KG1 (cell line): ENCODE data around the gene GRIK1.

ENCODE experiments used
- DNase-seq: peaks from one replicate; lab custom pipeline; 2025; lab: John Stamatoyannopoulos, UW

The GRIK1 gene

GRCh38 chr21:29642551-29643245 lies 297.1 kb downstream of the GRIK1 start:
- DNase-seq = no peak

DNA sequence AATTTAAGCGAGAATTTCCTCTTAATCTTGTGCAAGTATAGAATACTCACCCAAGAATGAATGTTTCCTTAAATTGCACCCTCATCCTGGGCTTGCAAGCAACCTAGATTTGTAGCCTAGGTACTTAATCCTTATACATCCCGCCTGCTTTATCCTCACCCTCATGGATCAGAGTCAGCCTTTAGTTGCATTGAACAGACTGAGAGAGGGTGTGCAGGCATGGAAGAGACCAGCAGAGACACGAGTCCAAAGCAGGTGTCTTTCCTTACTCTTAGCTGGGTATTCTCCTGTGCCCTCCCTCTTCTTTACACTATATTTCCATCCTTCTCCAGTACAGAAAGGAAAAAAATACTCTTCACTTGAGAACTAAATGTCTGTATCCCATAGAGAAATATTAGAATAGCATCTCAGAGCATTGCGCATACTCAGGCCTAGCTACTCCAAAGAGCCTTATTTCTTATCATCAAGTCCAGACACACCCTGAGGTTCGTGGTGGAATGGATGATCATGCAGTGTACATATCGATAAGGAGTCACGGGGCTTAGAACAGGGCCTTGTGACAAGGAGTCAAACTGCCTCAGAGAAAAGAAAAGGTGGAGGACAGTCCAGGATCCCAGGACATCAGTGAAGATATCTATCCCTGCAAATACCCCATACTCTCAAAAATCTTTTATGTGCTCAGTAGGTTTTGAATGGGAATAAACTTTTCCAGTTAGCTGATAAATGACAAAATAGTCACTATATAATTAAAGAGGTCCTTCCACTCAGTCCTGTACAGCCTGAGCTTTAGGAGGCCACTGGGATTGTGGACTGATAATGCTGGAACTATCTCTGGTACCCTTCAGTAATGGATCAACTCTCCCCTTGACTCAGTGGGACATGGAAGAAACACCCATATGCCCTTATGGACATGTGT lies 297.9 kb downstream of the GRIK1 start:
- DNase-seq = no peak

DNA sequence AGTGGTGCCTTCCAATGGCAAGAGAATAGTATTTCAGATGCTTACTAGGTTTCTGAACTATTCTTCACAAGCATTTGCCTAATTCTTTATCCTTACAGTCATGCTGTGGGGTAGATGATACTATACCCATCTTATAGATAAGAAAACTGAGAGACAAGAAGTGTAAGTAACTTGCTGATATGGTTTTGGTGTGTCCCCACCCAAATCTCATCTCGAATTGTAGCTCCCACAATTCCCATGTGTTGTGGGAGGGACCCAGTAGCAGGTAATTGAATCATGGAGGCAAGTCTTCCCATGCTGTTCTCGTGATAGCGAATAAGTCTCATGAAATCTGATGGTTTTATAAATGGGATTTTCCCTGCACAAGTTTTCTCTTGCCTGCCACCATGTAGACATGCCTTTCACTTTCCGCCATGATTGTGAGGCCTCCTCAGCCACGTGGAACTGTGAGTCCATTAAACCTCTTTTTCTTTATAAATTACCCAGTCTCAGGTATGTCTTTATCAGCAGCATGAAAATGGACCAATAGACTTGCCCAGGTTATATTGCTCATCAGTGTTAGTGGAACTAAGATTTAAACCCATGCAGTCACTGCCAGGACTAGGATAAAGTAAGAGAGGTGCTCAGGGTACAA lies 298.7 kb downstream of the GRIK1 start:
- no peak for DNase-seq

DNA sequence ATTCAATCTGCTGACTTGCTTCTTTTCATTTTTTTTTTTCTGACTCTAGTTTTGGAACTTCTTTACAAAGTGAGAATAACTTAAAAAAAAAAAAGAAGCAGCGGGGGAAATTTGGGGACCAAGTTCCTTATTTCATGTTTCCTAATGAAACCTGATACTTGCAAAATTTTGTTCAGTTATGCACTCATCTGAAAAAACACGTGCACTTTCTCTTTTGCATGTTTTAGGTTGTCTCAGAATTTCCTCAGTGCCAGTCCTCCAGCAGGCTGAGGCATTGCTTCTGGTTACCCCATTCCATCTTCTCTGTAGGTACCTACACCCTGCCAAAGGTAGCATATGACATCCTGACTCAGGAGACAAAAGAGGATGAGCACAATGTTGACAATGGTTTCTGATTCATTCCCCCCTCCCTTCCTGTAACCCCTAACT lies 299.7 kb downstream of the GRIK1 start:
- no peak for DNase-seq

- no peak for DNase-seq
Observed at GRCh38 chr21:29639366-29640079, 300.3 kb downstream of the GRIK1 start.

GRCh38 chr21:29638761-29639327 lies 301.0 kb downstream of the GRIK1 start:
- no peak for DNase-seq

DNA sequence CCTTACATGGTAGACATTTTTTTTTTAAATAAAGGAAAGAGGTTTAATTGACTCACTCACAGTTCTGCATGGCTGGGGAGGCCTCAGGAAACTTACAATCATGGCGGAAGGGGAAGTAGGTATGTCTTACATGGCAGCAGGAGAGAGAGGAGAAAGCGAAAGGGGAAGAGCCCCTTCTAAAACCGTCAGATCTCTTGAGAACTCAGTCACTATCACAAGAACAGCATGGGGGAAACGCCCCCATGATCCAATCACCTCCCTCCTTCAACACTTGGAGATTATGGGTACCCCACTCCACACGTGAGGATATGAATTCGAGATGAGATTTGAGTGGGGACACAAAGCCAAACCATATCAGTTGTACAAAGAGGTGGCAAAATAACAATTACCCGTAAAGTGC lies 301.7 kb downstream of the GRIK1 start:
- no peak for DNase-seq

GRCh38 chr21:29637553-29637952 lies 302.2 kb downstream of the GRIK1 start:
- DNase-seq = no peak

GRCh38 chr21:29637134-29637533 lies 302.7 kb downstream of the GRIK1 start:
- DNase-seq = no peak

- DNase-seq = no peak
Observed at GRCh38 chr21:29634418-29634817, 305.4 kb downstream of the GRIK1 start.

GRCh38 chr21:29633756-29634155 lies 306.0 kb downstream of the GRIK1 start:
- DNase-seq = no peak

GRCh38 chr21:29630441-29630840 lies 309.4 kb downstream of the GRIK1 start:
- DNase-seq = no peak

GRCh38 chr21:29627905-29628304 lies 311.9 kb downstream of the GRIK1 start:
- no peak for DNase-seq

DNA sequence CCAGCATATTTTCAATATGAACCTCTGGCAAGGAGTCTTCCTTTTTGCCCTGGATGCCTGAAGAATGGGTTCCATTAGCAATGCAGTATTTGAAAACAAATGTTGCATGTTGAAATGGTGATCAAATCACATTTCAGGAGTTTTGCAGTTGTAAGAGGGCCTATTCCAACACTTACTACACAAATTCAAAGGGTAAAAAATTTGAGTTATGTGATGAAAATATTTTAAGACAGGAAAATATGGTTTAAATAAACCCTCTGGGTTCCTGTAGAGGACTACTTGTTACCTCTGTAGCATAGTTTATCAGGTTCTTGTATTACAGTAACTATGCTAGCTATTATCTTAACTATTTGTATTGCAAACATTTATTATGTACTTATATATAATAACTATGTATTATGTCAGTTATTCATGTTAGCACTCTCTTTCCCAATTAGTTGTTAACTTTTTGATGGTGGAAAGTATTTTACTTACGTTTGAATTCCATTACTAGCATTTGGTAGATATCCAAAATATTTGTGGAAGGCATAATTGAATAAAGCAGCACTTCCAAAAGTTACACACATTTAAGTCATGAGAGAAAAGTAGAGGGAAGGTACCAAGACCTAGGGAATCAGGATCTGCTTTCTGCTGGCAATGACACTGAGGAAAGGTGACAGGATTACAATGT lies 312.9 kb downstream of the GRIK1 start:
- DNase-seq = no peak

- no peak for DNase-seq
Observed at GRCh38 chr21:29625990-29626389, 313.8 kb downstream of the GRIK1 start.

- no peak for DNase-seq
Observed at GRCh38 chr21:29624776-29625175, 315.0 kb downstream of the GRIK1 start.

- no peak for DNase-seq
Observed at GRCh38 chr21:29621525-29621924, 318.3 kb downstream of the GRIK1 start.

- no peak for DNase-seq
Observed at GRCh38 chr21:29616209-29616751, 323.5 kb downstream of the GRIK1 start.

GRCh38 chr21:29613877-29614276 lies 325.9 kb downstream of the GRIK1 start:
- DNase-seq = no peak

DNA sequence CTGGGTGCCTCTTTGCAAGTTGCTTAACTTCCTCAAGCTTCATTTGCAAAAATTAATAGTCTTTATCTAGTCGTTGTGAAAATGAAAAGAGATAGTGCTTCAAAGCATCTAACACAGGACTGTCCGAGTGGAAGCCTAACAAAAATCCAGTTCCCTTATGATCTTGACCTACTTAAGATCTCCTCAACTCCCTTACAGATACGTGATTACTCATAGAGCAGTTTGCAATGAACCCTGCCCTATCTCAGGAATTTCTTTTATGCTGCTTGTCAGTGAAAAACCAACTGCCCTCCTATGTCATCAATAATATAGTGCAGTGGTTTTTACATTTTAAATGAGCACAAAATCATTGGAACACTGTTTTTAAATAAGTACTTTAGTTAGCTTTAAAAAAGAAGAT lies 326.8 kb downstream of the GRIK1 start:
- no peak for DNase-seq

DNA sequence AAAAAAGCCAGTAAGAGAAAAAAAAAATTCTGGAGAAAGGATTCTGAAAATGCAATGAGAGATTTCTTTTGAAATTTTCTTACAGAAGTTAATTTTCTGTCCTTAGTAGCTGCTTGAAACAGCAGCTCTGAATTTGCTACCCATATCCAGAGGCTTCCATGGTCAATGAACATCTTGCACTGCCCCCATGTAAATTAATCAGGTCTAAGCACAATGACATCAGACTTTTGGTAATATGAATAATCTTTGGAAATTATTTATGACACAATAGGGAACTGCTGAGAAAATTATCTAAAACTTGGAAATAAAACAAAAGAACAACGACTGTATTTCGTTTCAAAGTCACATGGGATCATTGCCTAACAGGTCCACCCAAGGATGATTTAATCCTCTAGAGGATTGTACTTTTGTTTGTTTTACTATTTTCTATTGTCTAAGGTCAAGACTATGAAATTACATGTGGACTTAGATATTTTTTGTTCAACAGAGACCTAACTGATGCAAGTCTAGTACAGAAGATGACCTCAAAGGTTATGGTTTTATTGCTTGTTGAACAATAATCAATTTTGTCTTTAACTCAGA lies 328.9 kb downstream of the GRIK1 start:
- DNase-seq = no peak
